Psoas muscle (tissue), 8 donors: Measurements from ENCODE around the gene MED13L. TPM values are rescaled to one million over a fixed set of nuclear protein-coding genes. Genes with fewer than 3 reads are reported as not detected.
A peak's percentile ranks its signal among the peaks of the same experiment; 100 is the strongest.

Experiments
- ATAC-seq, 4 donors: fragments of 200-7000 bp; cut with Tn5 transposase; one replicate each; pipeline ENCODE4 v1.9.1; 2020; ENCODE audit warnings: moderate library complexity in 3 of 4, mild to moderate bottlenecking in 2 of 4
- DNase-seq, 2 donors: peaks; one replicate each; pipeline ENCODE4 v3.0.0-alpha.2; 2020
- H3K27ac ChIP-seq: fragments of 200-600 bp; one replicate; pipeline ENCODE4 v1.8.0; 2022
- H3K27me3 ChIP-seq, 3 donors: fragments of 200-600 bp in 1 of 3; one replicate each; pipeline versions ENCODE4 v1.6.1 to v1.8.0; 2013 to 2022; ENCODE audit warnings: low read length in 2 of 3, mild to moderate bottlenecking in 2 of 3, moderate library complexity in 1 of 3; ENCODE audit not compliant: insufficient read depth in 3 of 3
- H3K36me3 ChIP-seq, 2 donors: fragments of 200-600 bp in 1 of 2; one replicate each; pipeline versions ENCODE4 v1.6.1 to v1.8.0; 2013 to 2022; ENCODE audit warnings: low read depth in 1 of 2, mild to moderate bottlenecking in 1 of 2, moderate library complexity in 1 of 2; ENCODE audit not compliant: insufficient read depth in 1 of 2
- H3K4me1 ChIP-seq: fragments of 200-600 bp; one replicate; pipeline ENCODE4 v1.8.0; 2022
- H3K4me3 ChIP-seq: fragments of 200-600 bp; one replicate; pipeline ENCODE4 v1.8.0; 2022; ENCODE audit warnings: mild to moderate bottlenecking
- H3K9me3 ChIP-seq: fragments of 200-600 bp; one replicate; pipeline ENCODE4 v1.8.0; 2022
- CTCF ChIP-seq: fragments of 200-600 bp; IDR thresholded peaks from one replicate; pipeline ENCODE4 v1.8.0; 2022; ENCODE audit warnings: antibody characterized with exemption
- WGBS, 3 donors: extraction: QIAGEN DNeasy Blood & Tissue Kit; methylation state at CpG; one replicate each; pipeline versions ENCODE4 v1.1.6 to v1.1.7; 2013; 5-methylcytosine and 5-hydroxymethylcytosine counted together
- intact Hi-C, 2 donors: fragments of 100-400 bp; cut with DNase I; formaldehyde crosslinking; loops; one replicate each; pipeline versions ENCODE4 v1.11.0 to v1.14.2; 2022
- polyA plus RNA-seq, 3 donors: library from polyadenylated mRNA; stranded (reverse); fragments of 200-250 nt; gene quantifications; one replicate each; pipeline ENCODE4 v1.2.3, GENCODE V29; 2013
- total RNA-seq, 4 donors: library from RNA; stranded (reverse); fragmentation: NEBNext Ultra II Directional in 2 of 4; extraction: Animal tissue kit (Norgen Biotek cat#: 25700) in 2 of 4; gene quantifications; one replicate each; pipeline versions ENCODE4 v1.2.1 to v1.2.4, GENCODE V29; 2021 to 2023
- donor health status: healthy with polysubstance abuse.
- donor health status: DM: no; HTN: no; CAD: no; lungs with moderate emphysema.
- donor health status: Bipolar disorder and iron deficiency.
- donor health status: healthy.
- donor health status: DM: yes; HTN: yes; CAD: no.
- donor health status: DM: no; HTN: no; CAD: no.
- donor health status: DM: no; HTN: no; CAD: no.
- donor health status: DM: yes; HTN: yes; CAD: no.

Gene MED13L
- total and polyA plus RNA-seq, 7 donors: 8.9 to 90.5 (median 72.5) TPM

DNA sequence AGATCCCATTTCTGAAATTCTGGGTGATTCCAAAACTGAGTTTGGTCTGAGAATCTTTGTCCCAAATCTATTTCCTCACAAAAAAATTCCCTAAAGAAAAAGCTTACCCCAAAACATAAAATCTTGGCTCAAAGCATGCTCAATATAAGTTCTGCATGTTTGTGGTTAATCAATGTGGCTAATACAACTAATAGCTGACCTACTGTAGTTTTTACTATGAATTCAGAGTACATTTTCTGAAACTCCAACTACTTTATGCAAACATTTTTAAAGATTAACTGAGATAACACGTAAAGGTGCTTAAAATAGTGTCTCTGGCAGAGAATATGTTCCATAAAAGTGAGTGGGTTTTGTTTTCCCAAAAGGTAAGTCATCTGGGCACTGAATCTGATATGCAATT is 133.1 kb downstream of the MED13L start:
- no peak for TF ChIP-seq CTCF
- Histone ChIP-seq H3K4me1 (peaks cover 71% of the 10 kb centered on the region), H3K9me3 (no peaks in the 10 kb centered on the region), H3K4me3 (no peak overlapping the region), H3K27me3 (no peaks in the 10 kb centered on the region), H3K27ac (peak overlapping the region; percentile 75), H3K36me3 (no peaks in the 10 kb centered on the region)
- ATAC-seq: no peak
- intact Hi-C loops: loop anchor here (5.0 to 10.0 kb wide), 3 partner anchors 50 to 93 kb away; no protein-coding TSS in a partner anchor
- DNase-seq: no peak
- 29 to 37% (median 30%) methylated on average over 1 of the region's 1 CpG for WGBS, 3 donors

DNA sequence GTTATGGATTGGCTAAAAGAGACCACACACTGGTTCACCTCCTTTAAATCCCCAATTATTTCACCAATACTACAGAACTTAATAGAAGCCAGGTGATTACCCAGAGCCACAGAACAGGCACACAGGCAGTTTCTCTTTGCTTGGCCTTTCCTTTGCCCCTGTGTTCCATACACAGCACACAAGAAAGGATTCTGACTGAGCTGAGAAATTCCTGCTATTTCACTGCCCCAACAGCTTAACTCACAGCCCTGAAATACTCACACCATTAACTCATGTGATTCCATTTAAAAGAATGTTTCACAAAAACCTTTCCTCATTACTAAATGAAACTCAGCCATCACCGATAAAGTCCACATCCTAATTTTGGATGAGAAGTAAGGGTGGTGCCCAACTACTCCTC is 133.6 kb downstream of the MED13L start:
- H3K36me3 ChIP-seq: no peaks in the 10 kb centered on the region
- intact Hi-C loops: loop anchor here (5.0 to 10.0 kb wide), 3 partner anchors 51 to 93 kb away; no protein-coding TSS in a partner anchor
- no peaks in the 10 kb centered on the region for H3K27me3 ChIP-seq
- peak; percentile 69 to 83 (median 81) for ATAC-seq
- no peak for DNase-seq
- H3K4me1 ChIP-seq: peaks cover 67% of the 10 kb centered on the region
- peak overlapping the region; percentile 75 for H3K27ac ChIP-seq
- WGBS, 3 donors: 3 to 9% (median 4%) methylated on average over 1 of the region's 1 CpG
- no peak for TF ChIP-seq CTCF
- H3K9me3 ChIP-seq: no peaks in the 10 kb centered on the region
- peak overlapping the region; percentile 0 for H3K4me3 ChIP-seq

DNA sequence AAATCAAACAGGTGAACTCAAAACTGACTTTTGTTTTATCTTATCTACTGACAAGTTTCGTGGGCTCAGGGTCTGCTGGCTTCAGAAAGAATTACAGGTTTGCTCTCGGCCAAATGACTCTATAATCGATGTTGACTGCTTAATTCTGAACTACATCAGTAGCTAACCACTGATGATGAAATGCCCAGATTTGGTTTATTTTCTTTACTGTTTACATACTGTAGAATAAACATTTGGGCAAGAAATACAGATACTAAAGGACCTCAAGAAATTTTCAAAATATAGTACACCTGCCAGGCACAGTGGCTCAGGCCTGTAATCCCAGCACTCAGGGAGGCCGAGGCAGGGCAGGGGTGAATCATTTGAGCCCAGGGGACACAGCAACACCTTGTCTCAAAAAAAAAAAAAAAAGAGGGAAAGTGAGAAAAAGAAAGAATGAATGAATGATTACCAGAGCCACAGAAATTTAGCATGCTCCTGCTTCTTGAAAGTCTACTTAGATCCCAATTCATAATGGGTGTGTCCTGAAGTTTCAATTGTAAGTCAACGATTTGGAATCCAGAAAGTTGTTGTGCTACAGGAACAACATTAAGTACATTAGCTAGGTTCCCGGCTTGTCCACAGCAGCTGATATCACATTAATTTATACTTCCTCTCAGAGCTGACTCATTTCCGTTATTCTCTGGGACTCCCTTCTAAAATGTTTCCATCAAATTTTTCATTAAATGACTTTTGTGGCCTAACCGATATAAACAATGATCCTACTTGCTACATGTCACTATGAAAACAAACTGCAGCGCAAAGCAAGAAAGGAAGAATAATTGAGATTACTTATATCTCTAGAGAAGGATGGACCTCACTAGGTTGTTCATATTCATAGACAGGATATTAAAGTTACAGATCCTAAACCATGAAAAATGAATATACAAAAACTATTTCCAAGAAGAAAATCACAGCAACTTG is 134.3 kb downstream of the MED13L start:
- Histone ChIP-seq H3K9me3 (no peaks in the 10 kb centered on the region), H3K36me3 (no peaks in the 10 kb centered on the region), H3K4me3 (peak overlapping the region; percentile 0), H3K27ac (peak overlapping the region; percentile 75), H3K27me3 (no peaks in the 10 kb centered on the region), H3K4me1 (peaks cover 60% of the 10 kb centered on the region)
- WGBS, 3 donors: 51 to 57% (median 53%) methylated on average over 9 of the region's 9 CpGs
- TF ChIP-seq CTCF: no peak
- intact Hi-C loops: loop anchor here (5.0 to 10.0 kb wide), 3 partner anchors 52 to 94 kb away; no protein-coding TSS in a partner anchor
- ATAC-seq (no peak), DNase-seq (no peak)

DNA sequence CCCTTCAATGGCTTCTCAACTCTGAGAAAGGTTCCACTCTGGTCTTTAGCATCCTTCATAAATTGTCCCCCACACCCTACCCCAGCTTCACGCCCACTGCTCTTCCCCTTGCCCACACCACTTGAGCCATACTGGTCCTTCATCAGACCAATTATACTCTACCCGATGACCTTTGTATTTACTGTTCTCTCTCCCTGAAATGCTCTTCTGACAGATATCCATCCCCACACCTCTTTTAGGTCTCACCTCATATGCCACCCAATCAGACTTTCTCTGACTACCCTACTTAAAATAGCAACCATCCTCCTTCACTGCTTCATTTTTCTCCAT is 135.7 kb downstream of the MED13L start:
- WGBS, 3 donors: 87 to 93% (median 90%) methylated on average over 2 of the region's 2 CpGs
- Histone ChIP-seq H3K36me3 (no peaks in the 10 kb centered on the region), H3K4me1 (peaks cover 58% of the 10 kb centered on the region), H3K27me3 (no peaks in the 10 kb centered on the region), H3K9me3 (no peaks in the 10 kb centered on the region), H3K27ac (peak overlapping the region; percentile 10), H3K4me3 (no peak overlapping the region)
- intact Hi-C loops: loop anchor here (5.0 to 10.0 kb wide), 3 partner anchors 53 to 96 kb away; no protein-coding TSS in a partner anchor
- DNase-seq: no peak
- TF ChIP-seq CTCF: no peak
- peak in 2 of 4 donors; percentile 22 to 31 for ATAC-seq
